IMR-90 (cell line): ENCODE results near the gene MSI2.

Source experiments
- FOS ChIP-seq: fragments of 150-350 bp; IDR thresholded peaks from 2 replicates; pipeline ENCODE4 v1.6.1; 2016; ENCODE audit warnings: low read depth, low read length
- TF ChIP-seq, protein P1 (sequence below): conservative IDR thresholded peaks from 2 replicates; pipeline ENCODE4 v1.5.1; 2012; ENCODE audit warnings: mild to moderate bottlenecking, low read depth, low read length, improper control_type of control experiment
- TF ChIP-seq, protein P2 (sequence below): fragments of 150-350 bp; IDR thresholded peaks from 2 replicates; pipeline ENCODE4 v1.6.1; 2017; ENCODE audit warnings: mild to moderate bottlenecking, antibody characterized with exemption, low read length, low read depth

- TF ChIP-seq, protein P1, sequence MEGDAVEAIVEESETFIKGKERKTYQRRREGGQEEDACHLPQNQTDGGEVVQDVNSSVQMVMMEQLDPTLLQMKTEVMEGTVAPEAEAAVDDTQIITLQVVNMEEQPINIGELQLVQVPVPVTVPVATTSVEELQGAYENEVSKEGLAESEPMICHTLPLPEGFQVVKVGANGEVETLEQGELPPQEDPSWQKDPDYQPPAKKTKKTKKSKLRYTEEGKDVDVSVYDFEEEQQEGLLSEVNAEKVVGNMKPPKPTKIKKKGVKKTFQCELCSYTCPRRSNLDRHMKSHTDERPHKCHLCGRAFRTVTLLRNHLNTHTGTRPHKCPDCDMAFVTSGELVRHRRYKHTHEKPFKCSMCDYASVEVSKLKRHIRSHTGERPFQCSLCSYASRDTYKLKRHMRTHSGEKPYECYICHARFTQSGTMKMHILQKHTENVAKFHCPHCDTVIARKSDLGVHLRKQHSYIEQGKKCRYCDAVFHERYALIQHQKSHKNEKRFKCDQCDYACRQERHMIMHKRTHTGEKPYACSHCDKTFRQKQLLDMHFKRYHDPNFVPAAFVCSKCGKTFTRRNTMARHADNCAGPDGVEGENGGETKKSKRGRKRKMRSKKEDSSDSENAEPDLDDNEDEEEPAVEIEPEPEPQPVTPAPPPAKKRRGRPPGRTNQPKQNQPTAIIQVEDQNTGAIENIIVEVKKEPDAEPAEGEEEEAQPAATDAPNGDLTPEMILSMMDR: no peak
- TF ChIP-seq, protein P2, sequence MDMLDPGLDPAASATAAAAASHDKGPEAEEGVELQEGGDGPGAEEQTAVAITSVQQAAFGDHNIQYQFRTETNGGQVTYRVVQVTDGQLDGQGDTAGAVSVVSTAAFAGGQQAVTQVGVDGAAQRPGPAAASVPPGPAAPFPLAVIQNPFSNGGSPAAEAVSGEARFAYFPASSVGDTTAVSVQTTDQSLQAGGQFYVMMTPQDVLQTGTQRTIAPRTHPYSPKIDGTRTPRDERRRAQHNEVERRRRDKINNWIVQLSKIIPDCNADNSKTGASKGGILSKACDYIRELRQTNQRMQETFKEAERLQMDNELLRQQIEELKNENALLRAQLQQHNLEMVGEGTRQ: no peak
- TF ChIP-seq FOS: no peak
Measured at GRCh38 chr17:57626520-57627210, 370.3 kb downstream of the MSI2 start.
